ENCODE measurements around the gene OTOR. TPM values are rescaled to one million over a fixed set of nuclear protein-coding genes. Genes with fewer than 3 reads are reported as not detected.

Gene OTOR
- total and polyA plus RNA-seq, 2 donors (not counting 3 experiments of a cell fraction or from before 2014, with no cell fraction given) = not detected

DNA sequence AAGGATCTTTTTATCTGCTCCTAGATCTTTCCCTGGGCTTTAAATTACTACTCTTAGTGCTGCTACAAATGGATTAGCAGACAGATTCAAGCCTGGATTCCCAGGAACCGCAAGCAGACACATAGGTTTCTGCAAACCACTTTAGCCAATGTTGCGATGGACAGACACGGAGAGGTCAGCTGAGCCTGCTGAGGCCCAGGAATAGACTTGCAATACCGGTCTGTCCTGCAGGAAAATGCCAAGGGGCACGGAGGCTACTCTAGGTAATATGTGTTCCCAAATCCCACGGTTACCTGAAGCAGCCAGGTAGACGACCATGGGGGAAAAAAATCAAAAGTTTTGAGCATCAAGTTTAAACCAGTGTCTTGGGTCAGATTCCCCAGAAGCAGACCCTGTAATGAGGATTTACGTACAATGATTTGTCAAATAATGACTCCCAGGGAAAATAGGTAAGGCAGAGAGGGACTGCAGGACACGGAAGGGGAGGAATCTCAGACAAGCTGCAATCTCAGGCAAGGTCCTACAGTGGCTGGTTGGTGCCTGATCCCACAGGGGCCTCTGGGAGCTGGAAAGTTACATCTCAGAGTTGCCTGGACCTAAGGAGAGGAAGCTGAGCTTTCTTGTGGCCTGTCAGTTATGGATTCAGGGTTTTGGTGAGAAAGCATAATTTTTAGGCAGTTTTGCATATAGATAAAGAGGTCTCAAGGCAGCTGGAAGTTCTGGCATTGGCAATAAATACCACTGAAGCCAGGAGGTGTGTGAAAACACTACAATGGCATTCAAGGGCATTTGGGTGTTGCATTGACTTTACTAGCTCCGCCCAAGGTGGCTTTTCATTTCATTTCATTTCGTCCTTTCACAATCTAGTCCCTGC, 12.5 kb downstream of the OTOR start:
- DNase-seq (ENCODE audit: low read depth, low spot score) = no peak
- Histone ChIP-seq H4K20me1 (replicated peaks; ENCODE audit: control insufficient read depth, extremely low read depth, insufficient read depth, low read length) (no peaks in the 10 kb centered on the region), H3K36me3 (ENCODE audit: control insufficient read depth in 2 of 2, extremely low read depth in 1 of 2, insufficient read depth in 2 of 2, low read length in 2 of 2) (no peaks in the 10 kb centered on the region), H2AFZ (ENCODE audit: low read depth, low read length) (no peak overlapping the region), H3K9me1 (replicated peaks; ENCODE audit: control insufficient read depth, extremely low read depth, insufficient read depth, low read length) (no peaks in the 10 kb centered on the region), H3K4me3 (replicated peaks in 1 of 3; ENCODE audit: insufficient read depth in 1 of 3, low read depth in 1 of 3, low read length in 3 of 3) (no peak overlapping the region), H3K4me2 (ENCODE audit: insufficient read depth, low read length) (no peak overlapping the region), H3K9ac (replicated peaks; ENCODE audit: extremely low read depth, insufficient read depth, low read length) (no peak overlapping the region), H3K79me2 (ENCODE audit: control insufficient read depth, insufficient read depth, low read length) (no peaks in the 10 kb centered on the region), H3K9me3 (replicated peaks; ENCODE audit: control insufficient read depth, insufficient read depth, low read length) (no peaks in the 10 kb centered on the region), H3K27ac (ENCODE audit: insufficient read depth, low read depth, low read length) (no peak overlapping the region), H3K4me1 (ENCODE audit: control insufficient read depth, extremely low read depth, insufficient read depth, low read length) (no peaks in the 10 kb centered on the region), H3K27me3 (ENCODE audit: control insufficient read depth in 2 of 2, insufficient read depth in 2 of 2, low read length in 2 of 2) (no peaks in the 10 kb centered on the region)
- no peak for TF ChIP-seq EZH2 (IDR thresholded peaks at IDR 0.05; ENCODE audit: borderline replicate concordance, low read depth, low read length, severe bottlenecking)
- TF ChIP-seq, protein P1, sequence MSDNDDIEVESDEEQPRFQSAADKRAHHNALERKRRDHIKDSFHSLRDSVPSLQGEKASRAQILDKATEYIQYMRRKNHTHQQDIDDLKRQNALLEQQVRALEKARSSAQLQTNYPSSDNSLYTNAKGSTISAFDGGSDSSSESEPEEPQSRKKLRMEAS (IDR thresholded peaks at IDR 0.05; ENCODE audit: insufficient read depth, insufficient read length) = no peak
- TF ChIP-seq GATA2 (IDR thresholded peaks at IDR 0.05; ENCODE audit: insufficient read depth, insufficient read length, low read depth, low read length) = no peak
- TF ChIP-seq POLR2AphosphoS5 (IDR thresholded peaks at IDR 0.05; ENCODE audit: insufficient read depth, low read depth, low read length) = no peak
- TF ChIP-seq JUN (IDR thresholded peaks at IDR 0.05; ENCODE audit: borderline replicate concordance, insufficient read depth, insufficient read length, low read depth) = no peak
- TF ChIP-seq, protein P2, sequence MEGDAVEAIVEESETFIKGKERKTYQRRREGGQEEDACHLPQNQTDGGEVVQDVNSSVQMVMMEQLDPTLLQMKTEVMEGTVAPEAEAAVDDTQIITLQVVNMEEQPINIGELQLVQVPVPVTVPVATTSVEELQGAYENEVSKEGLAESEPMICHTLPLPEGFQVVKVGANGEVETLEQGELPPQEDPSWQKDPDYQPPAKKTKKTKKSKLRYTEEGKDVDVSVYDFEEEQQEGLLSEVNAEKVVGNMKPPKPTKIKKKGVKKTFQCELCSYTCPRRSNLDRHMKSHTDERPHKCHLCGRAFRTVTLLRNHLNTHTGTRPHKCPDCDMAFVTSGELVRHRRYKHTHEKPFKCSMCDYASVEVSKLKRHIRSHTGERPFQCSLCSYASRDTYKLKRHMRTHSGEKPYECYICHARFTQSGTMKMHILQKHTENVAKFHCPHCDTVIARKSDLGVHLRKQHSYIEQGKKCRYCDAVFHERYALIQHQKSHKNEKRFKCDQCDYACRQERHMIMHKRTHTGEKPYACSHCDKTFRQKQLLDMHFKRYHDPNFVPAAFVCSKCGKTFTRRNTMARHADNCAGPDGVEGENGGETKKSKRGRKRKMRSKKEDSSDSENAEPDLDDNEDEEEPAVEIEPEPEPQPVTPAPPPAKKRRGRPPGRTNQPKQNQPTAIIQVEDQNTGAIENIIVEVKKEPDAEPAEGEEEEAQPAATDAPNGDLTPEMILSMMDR (IDR thresholded peaks at IDR 0.05; ENCODE audit: extremely low read depth in 1 of 2, insufficient read depth in 1 of 2, low read depth in 1 of 2, low read length in 2 of 2) = no peak
- TF ChIP-seq FOS (IDR thresholded peaks at IDR 0.05; ENCODE audit: borderline replicate concordance, insufficient read depth, low read length) = no peak
- no peak for TF ChIP-seq POLR2A (IDR thresholded peaks at IDR 0.05; ENCODE audit: low read depth, low read length)
- TF ChIP-seq MYC (IDR thresholded peaks at IDR 0.05; ENCODE audit: low read depth, low read length) = no peak
- POLR2A ChIA-PET = no interaction called here
- CTCF ChIA-PET = interaction anchor here (0.9 to 3.9 kb wide), 8 partner anchors 8 to 1523 kb away, joined by 3 to 38 read pairs (median 5); no protein-coding TSS in a partner anchor
- intact Hi-C loops (cut with micrococcal nuclease) (loop anchor here (1.0 to 2.0 kb wide), 3 partner anchors 59 to 830 kb away; no protein-coding TSS in a partner anchor), dilution Hi-C loops (cut with MboI; ENCODE audit: extremely low pct_ligation_motif_present, low sequenced_read_pairs) (no loop called here)
- no TSS peak for BruUV-seq (replicated peaks)
- FAIRE-seq = no peak
